ENCODE data around the gene LRTM2.

Gene LRTM2

GRCh38 chr12:1798641-1799020 lies 21.7 kb upstream of the LRTM2 start:
- no peak for FAIRE-seq

- FAIRE-seq = no peak
Measured at GRCh38 chr12:1799051-1799881, 21.1 kb upstream of the LRTM2 start.

GRCh38 chr12:1799882-1800400 lies 20.4 kb upstream of the LRTM2 start:
- FAIRE-seq = no peak

GRCh38 chr12:1800401-1801302 lies 19.7 kb upstream of the LRTM2 start:
- no peak for FAIRE-seq

- no peak for FAIRE-seq
Measured at GRCh38 chr12:1801303-1801975, 18.9 kb upstream of the LRTM2 start.

- no peak for FAIRE-seq
Measured at GRCh38 chr12:1803736-1804135, 16.6 kb upstream of the LRTM2 start.

GRCh38 chr12:1804545-1805332 lies 15.6 kb upstream of the LRTM2 start:
- FAIRE-seq = peak; percentile 91

GRCh38 chr12:1805441-1806081 lies 14.8 kb upstream of the LRTM2 start:
- FAIRE-seq = no peak

GRCh38 chr12:1806301-1807086 lies 13.9 kb upstream of the LRTM2 start:
- FAIRE-seq = no peak

GRCh38 chr12:1807087-1807860 lies 13.1 kb upstream of the LRTM2 start:
- FAIRE-seq = no peak

GRCh38 chr12:1808036-1808797 lies 12.1 kb upstream of the LRTM2 start:
- FAIRE-seq = no peak

- FAIRE-seq = no peak
Measured at GRCh38 chr12:1808798-1809480, 11.4 kb upstream of the LRTM2 start.

- FAIRE-seq = no peak
Measured at GRCh38 chr12:1809591-1810190, 10.7 kb upstream of the LRTM2 start.

GRCh38 chr12:1810201-1810930 lies 10.0 kb upstream of the LRTM2 start:
- FAIRE-seq = no peak

- no peak for FAIRE-seq
Measured at GRCh38 chr12:1810931-1811280, 9.5 kb upstream of the LRTM2 start.

- FAIRE-seq = no peak
Measured at GRCh38 chr12:1811281-1811947, 9.0 kb upstream of the LRTM2 start.

GRCh38 chr12:1811948-1812291 lies 8.4 kb upstream of the LRTM2 start:
- no peak for FAIRE-seq
